Osteocyte (in vitro differentiated cells): ENCODE results near the gene LCORL. TPM values are rescaled to one million over a fixed set of nuclear protein-coding genes. Genes with fewer than 3 reads are reported as not detected.

ENCODE experiments used
- DNase-seq: peaks from one replicate; pipeline ENCODE4 v3.0.0; 2021; ENCODE audit warnings: mixed read lengths; ENCODE audit not compliant: unreplicated experiment; ENCODE audit errors: extremely low spot score
- H3K27ac Mint-ChIP-seq: one replicate; pipeline ENCODE4 v1.8.0; 2021; ENCODE audit warnings: mild to moderate bottlenecking, mixed read lengths; ENCODE audit not compliant: unreplicated experiment
- H3K27me3 Mint-ChIP-seq: one replicate; pipeline ENCODE4 v1.8.0; 2021; ENCODE audit warnings: mixed read lengths; ENCODE audit not compliant: unreplicated experiment
- H3K36me3 Mint-ChIP-seq: one replicate; pipeline ENCODE4 v1.8.0; 2021; ENCODE audit warnings: mixed read lengths; ENCODE audit not compliant: unreplicated experiment
- H3K4me1 Mint-ChIP-seq: one replicate; pipeline ENCODE4 v1.8.0; 2021; ENCODE audit warnings: mixed read lengths; ENCODE audit not compliant: unreplicated experiment
- H3K4me3 Mint-ChIP-seq: one replicate; pipeline ENCODE4 v1.8.0; 2021; ENCODE audit warnings: mild to moderate bottlenecking, moderate library complexity, mixed read lengths; ENCODE audit not compliant: unreplicated experiment
- H3K9me3 Mint-ChIP-seq: one replicate; pipeline ENCODE4 v1.8.0; 2021; ENCODE audit warnings: mixed read lengths; ENCODE audit not compliant: unreplicated experiment
- CTCF ChIP-seq: fragments of 200-600 bp; sonication (generic); IDR thresholded peaks from 2 replicates; pipeline ENCODE4 v1.5.0; 2021; ENCODE audit warnings: antibody characterized with exemption, mild to moderate bottlenecking, moderate library complexity
- total RNA-seq: library from RNA; stranded (reverse); gene quantifications from 2 replicates; pipeline ENCODE4 v1.2.1, GENCODE V29; 2021

Gene LCORL
- total RNA-seq, 1 donor from 2014 or later: 18.2 TPM

GRCh38 chr4:17876943-17877342 lies 144.6 kb downstream of the LCORL start:
- Mint-ChIP-seq H3K9me3 (peaks cover 14% of the 10 kb centered on the region), H3K27ac (no peak overlapping the region), H3K4me1 (no peaks in the 10 kb centered on the region), H3K4me3 (no peak overlapping the region), H3K36me3 (peaks cover 12% of the 10 kb centered on the region), H3K27me3 (no peaks in the 10 kb centered on the region)
- TF ChIP-seq CTCF: no peak
- no peak for DNase-seq

GRCh38 chr4:17875402-17876070 lies 146.0 kb downstream of the LCORL start:
- no peak for TF ChIP-seq CTCF
- DNase-seq: no peak
- no peaks in the 10 kb centered on the region for H3K27me3 Mint-ChIP-seq
- H3K4me1 Mint-ChIP-seq: no peaks in the 10 kb centered on the region
- peaks cover 14% of the 10 kb centered on the region for H3K9me3 Mint-ChIP-seq
- peaks cover 12% of the 10 kb centered on the region for H3K36me3 Mint-ChIP-seq
- H3K4me3 Mint-ChIP-seq: no peak overlapping the region
- H3K27ac Mint-ChIP-seq: no peak overlapping the region

- no peaks in the 10 kb centered on the region for H3K9me3 Mint-ChIP-seq
- no peaks in the 10 kb centered on the region for H3K4me1 Mint-ChIP-seq
- no peak overlapping the region for H3K4me3 Mint-ChIP-seq
- no peak for TF ChIP-seq CTCF
- no peak overlapping the region for H3K27ac Mint-ChIP-seq
- H3K27me3 Mint-ChIP-seq: no peaks in the 10 kb centered on the region
- peaks cover 13% of the 10 kb centered on the region for H3K36me3 Mint-ChIP-seq
- DNase-seq: no peak
Observed at GRCh38 chr4:17869327-17869726, 152.2 kb downstream of the LCORL start.

GRCh38 chr4:17867276-17867675 lies 154.3 kb downstream of the LCORL start:
- H3K9me3 Mint-ChIP-seq: peaks cover 9% of the 10 kb centered on the region
- DNase-seq: no peak
- H3K36me3 Mint-ChIP-seq: peaks cover 21% of the 10 kb centered on the region
- no peak overlapping the region for H3K27ac Mint-ChIP-seq
- no peak for TF ChIP-seq CTCF
- H3K27me3 Mint-ChIP-seq: no peaks in the 10 kb centered on the region
- no peak overlapping the region for H3K4me3 Mint-ChIP-seq
- H3K4me1 Mint-ChIP-seq: no peaks in the 10 kb centered on the region

- no peak overlapping the region for H3K27ac Mint-ChIP-seq
- no peak for DNase-seq
Observed at GRCh38 chr4:17866810-17867209, 154.7 kb downstream of the LCORL start.

More at GRCh38 chr4:17866810-17867209, 154.7 kb downstream of the LCORL start:
- peaks cover 25% of the 10 kb centered on the region for H3K36me3 Mint-ChIP-seq
- no peak for TF ChIP-seq CTCF
- H3K4me1 Mint-ChIP-seq: no peaks in the 10 kb centered on the region
- no peak overlapping the region for H3K4me3 Mint-ChIP-seq
- H3K9me3 Mint-ChIP-seq: peaks cover 13% of the 10 kb centered on the region
- no peaks in the 10 kb centered on the region for H3K27me3 Mint-ChIP-seq
